Measurements from ENCODE around the gene PRRT1B. TPM values are rescaled to one million over a fixed set of nuclear protein-coding genes. Genes with fewer than 3 reads are reported as not detected.

The PRRT1B gene
- total and polyA plus RNA-seq, 4 donors: 0.96 to 7.9 (median 3.8) TPM

GRCh38 chr9:131516100-131516499 lies 29.2 kb upstream of the PRRT1B start:
- H3K4me1 ChIP-seq (ENCODE audit: control insufficient read depth in 5 of 5, insufficient read depth in 5 of 5, low read length in 5 of 5): no peaks in the 10 kb centered on the region
- no peak overlapping the region for H3K4me3 ChIP-seq
- ATAC-seq (ENCODE audit: insufficient read depth, low FRiP score) (no peak), DNase-seq (no peak)
- H3K36me3 ChIP-seq (ENCODE audit: control insufficient read depth in 4 of 4, insufficient read depth in 4 of 4, low read length in 4 of 4): peaks cover 9 to 68% (median 50%) of the 10 kb centered on the region in 4 donors
- H3K9ac ChIP-seq (ENCODE audit: insufficient read depth in 1 of 2, low read length in 2 of 2): no peak overlapping the region
- H3K9me3 ChIP-seq (ENCODE audit: control insufficient read depth in 4 of 4, insufficient read depth in 3 of 4, low read length in 3 of 4): no peaks in the 10 kb centered on the region
- 33 to 69% methylated on average over 14 to 15 of the region's 15 CpGs for WGBS, 2 donors
- no peaks in the 10 kb centered on the region for H3K27me3 ChIP-seq (ENCODE audit: control insufficient read depth in 3 of 3, insufficient read depth in 3 of 3, low read length in 2 of 3)
- no peak overlapping the region for H3K27ac ChIP-seq (ENCODE audit: low read depth in 1 of 2, low read length in 1 of 2)
- no peak for TF ChIP-seq CTCF (IDR thresholded peaks at IDR 0.05; ENCODE audit: control extremely low read depth, extremely low read depth)

DNA sequence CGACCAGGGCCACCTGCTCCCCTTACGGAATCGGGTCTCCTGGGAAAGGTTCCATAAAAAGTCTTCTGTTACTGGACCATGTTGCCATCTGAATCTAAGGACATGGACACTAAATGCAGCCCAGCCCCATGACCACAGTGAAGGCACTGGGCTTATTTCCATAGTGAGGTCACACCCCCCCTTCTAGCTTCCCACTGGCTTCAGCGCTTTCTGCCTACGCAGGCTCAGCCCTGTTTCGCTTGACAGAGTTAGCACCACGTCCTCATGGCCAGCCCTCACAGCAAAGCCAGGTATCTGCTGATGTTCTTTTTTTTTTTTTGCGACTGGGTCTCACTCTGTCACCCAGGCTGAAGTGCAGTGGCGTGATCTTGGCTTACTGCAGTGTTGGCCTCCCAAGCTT lies 28.4 kb upstream of the PRRT1B start:
- H3K9ac ChIP-seq (ENCODE audit: insufficient read depth in 1 of 2, low read length in 2 of 2): no peak overlapping the region
- 97% methylated on average over 9 of the region's 9 CpGs for WGBS, 2 donors
- TF ChIP-seq CTCF (IDR thresholded peaks at IDR 0.05; ENCODE audit: control extremely low read depth, extremely low read depth): no peak
- ATAC-seq (ENCODE audit: insufficient read depth, low FRiP score) (no peak), DNase-seq (no peak)
- no peaks in the 10 kb centered on the region for H3K4me1 ChIP-seq (ENCODE audit: control insufficient read depth in 5 of 5, insufficient read depth in 5 of 5, low read length in 5 of 5)
- H3K27ac ChIP-seq (ENCODE audit: low read depth in 1 of 2, low read length in 1 of 2): peak overlapping the region in 1 of 2 donors; percentile 89
- H3K27me3 ChIP-seq (ENCODE audit: control insufficient read depth in 3 of 3, insufficient read depth in 3 of 3, low read length in 2 of 3): no peaks in the 10 kb centered on the region
- no peak overlapping the region for H3K4me3 ChIP-seq
- peaks cover 5 to 67% (median 51%) of the 10 kb centered on the region in 4 donors for H3K36me3 ChIP-seq (ENCODE audit: control insufficient read depth in 4 of 4, insufficient read depth in 4 of 4, low read length in 4 of 4)
- H3K9me3 ChIP-seq (ENCODE audit: control insufficient read depth in 4 of 4, insufficient read depth in 3 of 4, low read length in 3 of 4): no peaks in the 10 kb centered on the region

DNA sequence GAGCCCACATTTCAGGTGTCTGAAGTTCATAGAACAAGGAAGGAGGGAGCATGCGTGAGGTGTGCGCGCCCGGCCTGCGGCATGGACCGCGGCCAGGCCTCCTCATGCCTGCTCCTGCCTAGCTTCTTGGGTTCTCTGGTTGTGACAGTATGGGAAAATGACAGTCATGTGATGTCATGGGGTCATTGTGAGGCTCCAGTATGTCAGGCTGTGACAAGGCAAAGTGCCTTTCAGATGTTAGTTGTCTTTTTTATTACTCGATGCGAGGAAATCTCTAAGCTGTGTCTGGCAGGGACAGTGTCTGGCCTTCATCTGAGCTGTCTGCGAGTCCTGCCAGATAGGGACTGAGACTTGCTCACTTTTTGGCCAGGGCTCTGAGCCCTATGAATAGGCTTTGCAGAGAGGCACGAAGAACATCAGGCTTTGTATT lies 27.5 kb upstream of the PRRT1B start:
- no peaks in the 10 kb centered on the region for H3K27me3 ChIP-seq (ENCODE audit: control insufficient read depth in 3 of 3, insufficient read depth in 3 of 3, low read length in 2 of 3)
- no peak for TF ChIP-seq CTCF (IDR thresholded peaks at IDR 0.05; ENCODE audit: control extremely low read depth, extremely low read depth)
- 95 to 97% methylated on average over 11 of the region's 11 CpGs for WGBS, 2 donors
- no peaks in the 10 kb centered on the region for H3K4me1 ChIP-seq (ENCODE audit: control insufficient read depth in 5 of 5, insufficient read depth in 5 of 5, low read length in 5 of 5)
- no peak overlapping the region for H3K9ac ChIP-seq (ENCODE audit: insufficient read depth in 1 of 2, low read length in 2 of 2)
- H3K4me3 ChIP-seq: no peak overlapping the region
- H3K36me3 ChIP-seq (ENCODE audit: control insufficient read depth in 4 of 4, insufficient read depth in 4 of 4, low read length in 4 of 4): peaks cover 5 to 68% (median 50%) of the 10 kb centered on the region in 4 donors
- no peaks in the 10 kb centered on the region for H3K9me3 ChIP-seq (ENCODE audit: control insufficient read depth in 4 of 4, insufficient read depth in 3 of 4, low read length in 3 of 4)
- DNase-seq (no peak), ATAC-seq (ENCODE audit: insufficient read depth, low FRiP score) (no peak)
- peak overlapping the region in 1 of 2 donors; percentile 89 for H3K27ac ChIP-seq (ENCODE audit: low read depth in 1 of 2, low read length in 1 of 2)

DNA sequence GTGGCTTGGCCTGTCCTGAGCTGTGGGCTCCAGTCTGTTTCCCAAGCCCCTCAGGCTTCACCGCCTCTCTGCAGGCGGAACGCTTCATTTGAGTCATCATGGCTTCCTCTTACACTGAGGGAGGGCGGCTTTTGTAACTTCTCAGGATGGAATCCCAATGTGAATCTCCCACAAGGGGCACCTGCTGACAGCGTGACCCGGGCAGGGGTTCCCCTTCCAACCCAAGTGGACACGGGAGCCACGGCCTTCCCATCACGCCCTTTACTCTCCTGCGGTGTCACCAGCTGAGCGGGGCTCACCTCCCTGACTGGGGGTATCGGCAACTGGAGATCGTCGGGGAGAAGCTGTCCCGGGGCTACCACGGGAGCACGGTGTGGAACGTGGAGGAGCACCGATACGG lies 26.8 kb upstream of the PRRT1B start:
- no peak for ATAC-seq (ENCODE audit: insufficient read depth, low FRiP score)
- DNase-seq: no peak
- no peak overlapping the region for H3K4me3 ChIP-seq
- 96% methylated on average over 20 of the region's 20 CpGs for WGBS, 2 donors
- no peak for TF ChIP-seq CTCF (IDR thresholded peaks at IDR 0.05; ENCODE audit: control extremely low read depth, extremely low read depth)
- peaks cover 8 to 64% (median 48%) of the 10 kb centered on the region in 4 donors for H3K36me3 ChIP-seq (ENCODE audit: control insufficient read depth in 4 of 4, insufficient read depth in 4 of 4, low read length in 4 of 4)
- H3K4me1 ChIP-seq (ENCODE audit: control insufficient read depth in 5 of 5, insufficient read depth in 5 of 5, low read length in 5 of 5): no peaks in the 10 kb centered on the region
- no peaks in the 10 kb centered on the region for H3K9me3 ChIP-seq (ENCODE audit: control insufficient read depth in 4 of 4, insufficient read depth in 3 of 4, low read length in 3 of 4)
- H3K9ac ChIP-seq (ENCODE audit: insufficient read depth in 1 of 2, low read length in 2 of 2): no peak overlapping the region
- peak overlapping the region in 1 of 2 donors; percentile 70 for H3K27ac ChIP-seq (ENCODE audit: low read depth in 1 of 2, low read length in 1 of 2)
- no peaks in the 10 kb centered on the region for H3K27me3 ChIP-seq (ENCODE audit: control insufficient read depth in 3 of 3, insufficient read depth in 3 of 3, low read length in 2 of 3)

Data from lung (tissue), 12 donors.